Thyroid gland (tissue), 4 donors: Measurements from ENCODE around the gene MRRF.

Experiments used
- POLR2A ChIP-seq, 2 donors: fragments of 450-650 bp; IDR thresholded peaks; one replicate each; pipeline ENCODE4 v1.6.1; 2017; ENCODE audit warnings: antibody characterized with exemption in 2 of 2, mild to moderate bottlenecking in 2 of 2, moderate library complexity in 1 of 2
- TF ChIP-seq, protein P1 (sequence below), 6 experiments: fragments of 200-600 bp in 3 of 6; fragments of 450-650 bp in 3 of 6; sonication (generic) in 3 of 6; IDR thresholded peaks; one replicate each; pipeline ENCODE4 v1.5.1; 2016 to 2019; ENCODE audit warnings: antibody characterized with exemption in 6 of 6, mild to moderate bottlenecking in 2 of 6, inconsistent platforms in 1 of 6, moderate library complexity in 1 of 6

DNA sequence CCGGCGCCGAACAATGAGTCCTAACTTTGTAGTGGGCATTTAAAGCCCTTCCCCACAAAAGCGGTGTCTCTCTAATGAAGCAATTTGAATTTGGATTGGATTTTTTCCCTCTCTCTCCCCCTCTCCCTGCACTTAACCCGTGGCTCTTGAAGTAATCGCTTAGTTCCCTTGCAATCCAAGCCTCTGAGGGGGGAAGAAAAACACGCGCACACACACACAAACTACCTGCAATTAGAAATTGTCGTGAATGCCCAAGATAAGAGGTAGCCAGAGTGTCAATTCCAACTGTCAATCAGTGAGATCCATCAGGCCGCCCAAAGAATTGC, 37.1 kb upstream of the MRRF start:
- TF ChIP-seq, protein P1, sequence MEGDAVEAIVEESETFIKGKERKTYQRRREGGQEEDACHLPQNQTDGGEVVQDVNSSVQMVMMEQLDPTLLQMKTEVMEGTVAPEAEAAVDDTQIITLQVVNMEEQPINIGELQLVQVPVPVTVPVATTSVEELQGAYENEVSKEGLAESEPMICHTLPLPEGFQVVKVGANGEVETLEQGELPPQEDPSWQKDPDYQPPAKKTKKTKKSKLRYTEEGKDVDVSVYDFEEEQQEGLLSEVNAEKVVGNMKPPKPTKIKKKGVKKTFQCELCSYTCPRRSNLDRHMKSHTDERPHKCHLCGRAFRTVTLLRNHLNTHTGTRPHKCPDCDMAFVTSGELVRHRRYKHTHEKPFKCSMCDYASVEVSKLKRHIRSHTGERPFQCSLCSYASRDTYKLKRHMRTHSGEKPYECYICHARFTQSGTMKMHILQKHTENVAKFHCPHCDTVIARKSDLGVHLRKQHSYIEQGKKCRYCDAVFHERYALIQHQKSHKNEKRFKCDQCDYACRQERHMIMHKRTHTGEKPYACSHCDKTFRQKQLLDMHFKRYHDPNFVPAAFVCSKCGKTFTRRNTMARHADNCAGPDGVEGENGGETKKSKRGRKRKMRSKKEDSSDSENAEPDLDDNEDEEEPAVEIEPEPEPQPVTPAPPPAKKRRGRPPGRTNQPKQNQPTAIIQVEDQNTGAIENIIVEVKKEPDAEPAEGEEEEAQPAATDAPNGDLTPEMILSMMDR (IDR thresholded peaks at IDR 0.05), result no peak
- TF ChIP-seq POLR2A (IDR thresholded peaks at IDR 0.05), result no peak
